Measurements from ENCODE around the gene MYL12B.

The MYL12B gene

GRCh38 chr18:3323900-3324299 is 62.0 kb downstream of the MYL12B start:
- no peak for DNase-seq (ENCODE audit: low spot score)

More at GRCh38 chr18:3323900-3324299, 62.0 kb downstream of the MYL12B start:
- in situ Hi-C loops (cut with MboI; ENCODE audit: low sequenced_read_pairs, unreplicated experiment): no loop called here
- no peak for TF ChIP-seq CTCF (IDR thresholded peaks at IDR 0.05; ENCODE audit: borderline replicate concordance, control extremely low read depth, extremely low read depth, insufficient read depth, missing control alignments)

All from GM13976 (cell line).